Stimulated activated CD4-positive, alpha-beta T cell treated with anti-CD3 and anti-CD28 coated beads, Interleukin-15, amount 100 ng/mL, for 24 hours (primary cell): ENCODE results near the gene CD300LF.
A peak's percentile ranks its signal among the peaks of the same experiment; 100 is the strongest.

Experiments
- DNase-seq: peaks from one replicate; pipeline ENCODE4 v3.0.0-alpha.2; 2020

Gene CD300LF

DNA sequence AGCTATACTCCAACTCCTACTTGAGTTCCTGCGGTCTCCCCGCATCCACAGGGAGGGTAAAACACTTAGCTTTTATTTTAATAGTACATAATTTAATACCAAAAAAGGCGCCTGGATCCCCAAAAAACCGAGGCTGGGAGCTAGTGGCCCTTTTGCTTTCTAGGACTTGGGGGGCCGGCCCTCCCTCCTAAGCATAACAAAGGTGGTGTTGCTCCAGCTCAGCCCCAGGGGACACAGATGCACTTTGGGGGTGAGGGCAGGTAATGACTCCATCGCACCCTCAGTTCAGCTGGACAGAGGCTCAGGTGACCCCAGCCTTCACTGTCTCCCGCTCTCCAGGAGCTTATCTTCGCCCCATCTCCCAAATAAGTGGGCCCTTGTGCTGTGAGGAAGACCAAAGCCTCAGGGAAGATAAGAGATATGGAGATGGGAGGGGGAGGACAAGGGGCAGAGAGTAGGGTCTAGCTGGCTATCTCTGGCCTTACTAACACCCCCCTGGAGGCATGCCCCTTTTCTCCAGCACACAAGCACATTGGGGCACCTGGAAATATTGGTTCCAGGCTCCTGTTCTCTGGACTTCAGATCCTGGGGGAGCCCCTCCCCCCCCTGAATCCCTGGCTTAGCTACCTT lies 32.9 kb upstream of the CD300LF start:
- no peak for DNase-seq

DNA sequence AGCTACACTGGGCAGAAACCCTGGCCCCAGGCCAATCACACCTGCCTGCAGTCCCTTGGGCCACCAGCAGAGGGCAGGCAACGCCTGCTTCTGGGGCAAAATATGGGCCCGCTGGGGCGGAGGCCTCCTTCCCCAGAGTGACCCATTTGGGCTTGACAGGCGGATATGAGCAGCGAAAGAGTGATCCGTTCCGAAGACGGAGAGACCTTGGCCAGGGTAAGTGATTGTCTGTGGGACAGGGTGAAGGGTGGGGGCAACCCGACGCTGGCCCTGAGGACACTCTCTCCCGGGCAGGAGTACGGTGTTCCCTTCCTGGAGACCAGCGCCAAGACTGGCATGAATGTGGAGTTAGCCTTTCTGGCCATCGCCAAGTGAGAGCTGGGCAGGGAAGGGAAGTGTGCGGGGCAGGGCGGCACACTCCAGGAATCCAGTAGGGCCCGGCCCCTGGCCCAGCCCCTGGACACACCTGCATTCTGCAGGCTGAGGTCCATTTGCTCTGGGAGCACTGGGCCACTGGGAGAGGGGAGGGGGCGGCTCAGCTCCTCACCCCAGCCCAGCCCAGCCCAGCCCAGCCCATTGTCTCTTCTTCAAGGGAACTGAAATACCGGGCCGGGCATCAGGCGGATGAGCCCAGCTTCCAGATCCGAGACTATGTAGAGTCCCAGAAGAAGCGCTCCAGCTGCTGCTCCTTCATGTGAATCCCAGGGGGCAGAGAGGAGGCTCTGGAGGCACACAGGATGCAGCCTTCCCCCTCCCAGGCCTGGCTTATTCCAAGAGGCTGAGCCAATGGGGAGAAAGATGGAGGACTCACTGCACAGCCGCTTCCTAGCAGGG lies 32.2 kb upstream of the CD300LF start:
- DNase-seq = peak; percentile 89

DNA sequence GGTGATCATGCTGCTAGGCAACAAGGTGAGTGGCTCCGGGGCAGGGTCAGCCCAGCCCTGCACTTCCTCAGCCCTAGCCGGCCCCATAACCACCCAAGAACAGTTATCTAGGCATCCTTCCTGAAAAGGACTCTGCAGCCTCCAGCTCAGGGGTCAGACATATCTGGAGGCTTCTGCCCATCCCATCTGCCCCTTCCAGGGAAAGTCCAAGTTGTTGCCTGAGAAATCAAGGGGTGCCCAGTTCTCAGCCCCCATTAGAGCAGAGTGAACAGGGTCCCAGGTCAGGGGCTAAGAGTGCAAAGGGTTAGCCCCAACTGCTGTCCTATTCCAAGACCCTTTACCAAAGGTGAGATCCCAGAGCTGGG lies 31.6 kb upstream of the CD300LF start:
- no peak for DNase-seq

DNA sequence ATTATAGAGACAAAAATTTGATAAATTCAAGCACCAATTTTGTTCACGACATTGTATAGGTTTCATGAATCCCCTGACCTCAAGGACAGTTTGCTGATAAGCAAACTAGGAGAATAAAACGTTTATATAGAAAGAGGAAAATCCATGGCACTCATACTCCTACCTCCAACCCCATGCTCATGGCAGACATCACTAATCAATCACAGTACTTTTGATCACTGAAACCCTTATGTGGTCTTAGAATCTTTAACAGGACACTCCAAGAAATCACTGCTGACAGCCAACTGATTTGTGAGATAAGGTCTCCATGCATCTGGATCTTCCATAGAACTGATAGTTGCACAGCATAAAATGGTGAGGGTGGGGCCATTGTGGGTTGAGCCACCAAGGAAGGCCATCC lies 31.0 kb upstream of the CD300LF start:
- DNase-seq = no peak

DNA sequence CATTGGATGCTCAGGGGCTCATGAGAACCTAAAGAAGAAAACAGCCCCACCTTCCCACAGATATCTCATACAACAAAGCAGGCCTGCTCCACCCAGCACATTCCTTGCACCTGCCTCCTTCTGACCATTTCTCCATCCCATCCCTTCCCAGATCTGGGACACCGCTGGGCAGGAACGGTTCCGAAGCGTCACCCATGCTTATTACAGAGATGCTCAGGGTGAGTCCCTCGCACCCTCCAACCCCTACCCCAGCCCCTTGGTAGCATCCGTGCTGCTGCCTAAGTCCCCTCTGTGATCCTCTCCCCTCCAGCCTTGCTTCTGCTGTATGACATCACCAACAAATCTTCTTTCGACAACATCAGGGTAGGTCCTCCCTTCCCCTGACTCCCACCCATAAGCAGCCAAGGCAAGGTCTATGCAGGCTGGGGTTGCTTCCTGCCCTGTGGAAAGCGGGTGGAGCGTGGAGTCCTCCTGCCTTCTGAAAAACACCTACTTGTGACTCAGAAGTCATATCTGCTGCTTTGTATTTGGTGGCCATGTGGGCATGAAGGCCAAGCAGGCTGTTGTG lies 30.3 kb upstream of the CD300LF start:
- no peak for DNase-seq

DNA sequence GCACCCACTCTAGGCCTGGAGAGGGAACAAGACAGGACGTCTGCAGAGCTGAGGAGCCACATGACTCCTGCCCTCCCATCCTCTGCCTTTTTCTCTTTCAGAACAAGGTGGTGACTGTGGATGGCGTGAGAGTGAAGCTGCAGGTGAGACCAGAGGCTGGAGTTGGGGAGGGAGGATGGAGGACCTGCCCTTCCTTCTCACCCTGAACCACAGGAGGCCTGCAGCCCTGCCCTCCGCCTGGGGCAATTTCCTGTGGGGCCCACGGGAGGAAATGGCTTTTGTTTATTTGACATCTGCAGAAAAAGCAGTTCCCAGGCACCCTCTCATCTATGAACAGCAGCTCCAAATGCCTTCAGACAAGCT lies 29.4 kb upstream of the CD300LF start:
- peak; percentile 60 for DNase-seq

DNA sequence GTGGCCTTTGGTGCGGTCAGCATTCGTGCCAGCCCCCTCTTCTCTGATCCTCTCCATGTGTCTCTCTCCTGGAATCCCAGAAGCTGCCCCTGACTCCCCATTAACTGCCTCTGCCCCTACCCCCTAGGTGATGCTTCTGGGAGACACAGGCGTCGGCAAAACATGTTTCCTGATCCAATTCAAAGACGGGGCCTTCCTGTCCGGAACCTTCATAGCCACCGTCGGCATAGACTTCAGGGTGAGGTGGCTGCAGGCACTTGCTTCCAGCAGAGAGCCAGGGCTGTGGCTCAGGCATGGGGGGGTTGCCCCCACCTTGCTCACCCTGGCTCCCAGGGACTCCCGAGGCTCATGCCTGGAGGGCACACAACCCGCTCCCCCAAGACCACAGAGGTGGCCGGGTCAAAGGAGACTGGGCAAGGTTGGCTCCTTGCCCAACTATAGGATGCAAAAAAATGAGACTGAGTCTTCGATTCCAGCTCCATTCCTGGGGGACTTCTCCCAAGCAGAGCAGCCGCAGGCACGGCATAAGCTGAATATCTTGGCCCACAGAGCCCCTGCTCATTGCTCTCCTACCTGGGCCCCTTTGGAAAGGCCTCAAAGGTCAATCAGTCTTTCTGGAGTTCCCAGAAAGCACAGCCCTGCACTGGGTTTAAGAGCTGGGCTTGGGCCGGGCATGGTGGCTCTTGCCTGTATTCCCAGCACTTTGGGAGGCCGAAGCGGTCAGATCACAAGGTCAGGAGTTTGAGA lies 28.1 kb upstream of the CD300LF start:
- DNase-seq = no peak

DNA sequence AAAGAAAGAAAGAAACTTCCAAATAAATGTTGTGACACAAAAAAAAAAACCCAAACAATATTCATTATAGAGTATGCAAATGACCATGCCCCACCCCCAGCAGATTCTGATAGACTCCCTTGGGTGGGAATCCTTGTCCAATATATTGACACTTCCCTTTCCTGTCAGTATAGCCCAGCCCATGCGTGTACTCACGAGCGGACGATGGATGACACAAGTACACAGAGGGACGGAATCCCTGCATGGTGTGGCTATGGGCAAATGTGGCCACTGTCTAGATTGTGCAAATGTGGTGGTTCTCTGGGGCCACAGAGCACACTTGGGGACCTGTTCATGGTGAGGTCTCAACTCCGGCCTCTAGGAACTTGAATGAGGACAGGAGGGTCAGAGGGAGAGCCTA lies 27.4 kb upstream of the CD300LF start:
- no peak for DNase-seq

DNA sequence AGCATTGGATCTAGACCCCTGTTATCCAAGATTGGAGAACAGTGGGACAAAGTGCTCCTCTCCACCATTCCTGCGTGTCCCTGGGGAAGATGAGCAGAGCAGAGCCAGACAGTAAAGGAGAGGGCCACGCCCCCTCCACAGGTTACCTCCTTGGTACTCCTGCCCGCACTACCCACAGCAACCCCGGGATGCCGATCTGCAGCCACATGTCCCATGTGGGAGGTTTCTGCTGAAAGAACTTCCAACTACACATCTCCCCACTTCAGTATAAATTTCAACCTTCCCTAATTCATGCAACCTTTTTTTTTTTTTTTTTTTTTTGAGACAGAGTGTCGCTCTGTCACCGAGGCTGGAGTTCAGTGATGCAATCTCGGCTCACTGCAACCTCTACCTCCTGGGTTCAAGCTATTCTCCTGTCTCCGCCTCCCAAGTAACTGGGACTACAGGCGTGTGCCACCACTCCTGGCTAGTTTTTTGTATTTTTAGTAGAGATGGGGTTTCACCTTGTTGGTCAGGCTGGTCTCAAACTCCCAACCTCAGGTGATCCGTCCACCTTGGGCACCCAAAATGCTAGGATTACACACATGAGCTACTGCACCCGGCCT lies 26.6 kb upstream of the CD300LF start:
- peak; percentile 51 for DNase-seq

DNA sequence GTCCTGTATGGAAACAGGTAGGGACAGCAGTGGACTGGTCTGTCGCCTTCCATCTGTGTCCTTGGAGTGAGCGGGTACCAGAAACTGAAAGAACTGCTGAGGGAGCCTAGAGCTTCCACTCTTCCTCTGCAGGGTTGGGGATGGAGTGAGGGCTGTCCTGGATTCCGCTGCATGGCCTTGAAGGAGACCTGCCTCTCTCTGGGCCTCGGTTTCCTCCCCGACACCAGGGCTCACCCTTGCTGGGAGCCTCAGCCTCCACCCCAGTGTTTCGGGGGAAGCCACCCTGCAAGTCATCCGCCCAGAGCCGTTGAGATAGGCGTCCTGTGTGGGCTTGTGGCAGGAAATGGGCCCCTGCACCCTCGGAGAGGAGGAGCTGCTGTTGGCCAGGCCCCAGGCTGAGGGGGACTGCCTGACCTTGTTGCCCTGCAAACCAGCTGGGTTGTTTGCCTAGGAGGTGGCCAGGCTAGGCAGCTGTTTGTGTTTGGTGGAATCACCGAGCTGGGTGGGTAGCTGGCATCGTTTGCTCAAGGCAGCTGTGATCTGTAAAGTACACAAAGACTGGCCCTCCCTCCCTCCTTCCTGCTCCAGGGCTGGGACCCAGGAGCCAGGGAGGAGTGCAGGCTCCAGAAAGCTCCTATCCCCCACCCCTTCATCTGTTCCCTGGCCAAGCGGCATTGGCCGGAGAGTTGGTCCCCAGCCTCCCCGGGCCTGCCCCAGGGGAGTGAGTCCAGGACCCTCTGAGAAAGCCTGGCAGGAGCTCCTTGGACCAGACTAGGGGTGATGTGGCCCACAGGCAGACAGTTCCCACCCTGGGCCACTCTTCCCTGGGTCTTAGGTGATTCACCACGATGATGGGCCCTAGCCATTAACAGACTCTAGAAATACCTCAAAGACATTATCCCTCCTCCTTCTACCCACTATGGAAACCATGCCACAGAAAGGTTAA lies 25.6 kb upstream of the CD300LF start:
- peak; percentile 82 for DNase-seq

DNA sequence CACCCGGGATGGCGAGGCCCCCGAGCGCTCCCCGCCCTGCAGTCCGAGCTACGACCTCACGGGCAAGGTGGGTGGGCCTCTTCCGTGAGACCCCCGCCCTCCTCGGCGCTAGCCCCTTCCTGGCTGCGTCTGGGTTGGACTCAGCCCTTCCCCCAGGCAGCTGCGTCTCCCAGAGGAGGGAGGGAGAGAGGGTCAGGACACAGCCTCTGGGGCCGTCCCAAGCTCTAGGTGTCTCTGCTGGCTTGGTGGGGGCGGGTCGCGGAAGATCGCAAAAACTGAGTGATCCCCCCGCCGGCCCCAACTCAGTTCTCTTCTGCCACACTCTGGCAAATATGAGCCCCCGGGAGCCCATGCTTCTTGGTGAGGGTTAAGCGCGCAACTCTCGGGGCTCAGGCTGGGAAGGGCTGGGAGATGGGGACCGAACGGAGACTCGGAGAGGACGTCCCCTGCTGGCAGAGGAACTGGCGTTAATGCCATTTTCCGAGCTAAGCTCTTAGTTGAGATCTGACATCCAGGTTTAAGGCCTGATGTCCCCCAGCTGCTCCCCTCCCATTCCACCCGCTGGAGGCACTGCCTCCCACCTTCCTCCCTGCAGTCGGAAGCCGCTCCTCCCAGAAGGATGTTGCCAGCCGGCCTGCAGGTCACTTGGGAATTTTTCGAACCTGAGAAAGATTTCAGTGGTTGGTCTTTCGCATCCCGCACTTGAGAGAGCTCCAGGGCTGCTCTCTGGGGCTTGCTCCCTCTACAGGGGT lies 24.8 kb upstream of the CD300LF start:
- DNase-seq = peak; percentile 60

DNA sequence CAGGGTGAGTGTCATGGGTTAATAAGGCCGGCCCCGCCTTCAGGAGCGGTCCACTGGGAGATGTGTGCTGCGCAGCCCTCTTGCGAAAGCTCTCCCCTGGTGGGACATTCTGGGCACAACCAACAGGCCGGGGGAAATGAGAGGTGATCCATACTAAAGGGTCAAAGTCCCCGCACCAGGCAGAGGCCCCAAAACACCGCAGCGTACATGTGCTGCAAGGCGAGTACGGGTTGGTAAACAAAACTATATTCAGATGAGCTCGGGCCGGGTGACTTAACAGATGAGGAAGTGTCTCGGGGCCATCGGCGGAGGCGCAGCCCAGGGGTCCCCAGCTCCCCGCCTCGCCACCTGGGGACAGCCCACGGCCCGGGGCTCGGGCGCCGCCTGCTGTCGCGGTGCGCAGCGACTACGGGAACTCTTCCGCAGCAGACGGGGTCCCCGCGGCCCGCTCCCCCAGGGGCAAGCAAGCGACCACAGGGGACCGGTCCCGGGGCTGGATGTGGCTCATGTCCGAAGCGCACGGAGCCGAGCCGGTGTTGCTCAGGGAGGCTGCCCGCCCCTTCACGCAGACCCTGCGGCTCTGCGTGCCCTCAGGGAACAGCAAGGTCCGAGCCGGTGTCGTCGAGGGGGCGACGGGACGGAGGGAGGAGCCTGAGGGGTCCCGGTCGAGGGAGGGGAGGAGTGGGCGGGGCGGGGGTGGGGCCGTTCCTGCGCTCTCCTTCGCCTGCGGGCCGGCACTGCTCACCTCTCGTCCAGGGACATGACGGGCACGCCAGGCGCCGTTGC lies 24.0 kb upstream of the CD300LF start, which contains the start of gene RAB37:
TSS of gene RAB37 (plus strand) at position 744 of the 786 bp plus-strand sequence. CDS start at position 761, 17 bp downstream.
- peak; percentile 47 for DNase-seq

DNA sequence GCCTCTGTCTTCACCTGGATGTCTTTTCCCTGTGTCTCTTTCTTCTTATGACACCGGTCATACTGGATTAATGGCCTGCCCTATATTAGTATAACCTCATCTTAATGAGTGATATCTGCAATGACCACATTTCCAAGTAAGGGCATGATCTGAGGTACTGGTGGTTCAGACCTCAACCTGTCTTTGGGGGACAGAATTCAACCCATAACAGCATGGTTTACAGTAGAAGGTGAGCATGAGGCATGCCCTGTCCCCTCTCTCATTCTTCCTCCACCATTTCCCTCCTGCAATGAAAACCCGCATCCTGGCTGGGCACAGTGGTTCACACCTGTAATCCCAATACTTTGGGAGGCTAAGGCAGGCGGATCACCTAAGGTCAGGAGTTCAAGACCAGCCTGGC lies 21.5 kb upstream of the CD300LF start:
- no peak for DNase-seq

DNA sequence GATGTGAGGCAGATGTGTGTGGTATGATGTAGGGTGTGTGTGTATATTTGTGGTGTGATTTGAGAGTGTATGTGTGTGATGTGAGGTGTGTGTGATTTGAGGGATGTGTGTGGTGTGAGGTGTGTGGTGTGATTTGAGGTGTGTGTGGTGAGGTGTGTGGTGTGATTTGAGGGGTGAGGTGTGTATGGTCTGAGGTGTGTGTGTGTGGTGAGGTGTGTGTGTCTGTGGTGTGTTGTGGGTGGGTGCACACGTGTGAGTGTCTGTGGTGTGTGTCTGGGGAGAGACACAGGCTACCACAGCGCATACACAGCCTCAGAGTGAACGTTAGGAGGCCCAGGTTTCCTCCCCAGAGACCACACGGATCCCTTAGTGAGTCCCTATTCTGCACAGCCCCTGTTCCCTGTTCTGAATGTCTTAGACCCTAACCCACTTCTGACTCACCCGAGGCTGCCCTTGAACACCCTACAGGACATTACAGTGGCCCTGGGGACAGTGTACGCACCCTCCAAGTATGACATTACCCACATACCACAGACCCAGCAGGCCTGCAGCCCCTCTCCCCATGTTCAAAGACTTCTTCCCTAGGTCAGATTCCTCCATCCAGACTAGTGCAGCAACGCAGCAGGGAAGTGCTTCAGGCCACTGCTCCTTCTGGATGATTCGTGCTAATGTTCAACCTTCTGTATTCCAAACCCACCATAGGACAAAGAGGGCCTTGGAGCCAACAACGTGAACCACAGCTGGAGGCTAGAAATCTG lies 20.8 kb upstream of the CD300LF start:
- no peak for DNase-seq

DNA sequence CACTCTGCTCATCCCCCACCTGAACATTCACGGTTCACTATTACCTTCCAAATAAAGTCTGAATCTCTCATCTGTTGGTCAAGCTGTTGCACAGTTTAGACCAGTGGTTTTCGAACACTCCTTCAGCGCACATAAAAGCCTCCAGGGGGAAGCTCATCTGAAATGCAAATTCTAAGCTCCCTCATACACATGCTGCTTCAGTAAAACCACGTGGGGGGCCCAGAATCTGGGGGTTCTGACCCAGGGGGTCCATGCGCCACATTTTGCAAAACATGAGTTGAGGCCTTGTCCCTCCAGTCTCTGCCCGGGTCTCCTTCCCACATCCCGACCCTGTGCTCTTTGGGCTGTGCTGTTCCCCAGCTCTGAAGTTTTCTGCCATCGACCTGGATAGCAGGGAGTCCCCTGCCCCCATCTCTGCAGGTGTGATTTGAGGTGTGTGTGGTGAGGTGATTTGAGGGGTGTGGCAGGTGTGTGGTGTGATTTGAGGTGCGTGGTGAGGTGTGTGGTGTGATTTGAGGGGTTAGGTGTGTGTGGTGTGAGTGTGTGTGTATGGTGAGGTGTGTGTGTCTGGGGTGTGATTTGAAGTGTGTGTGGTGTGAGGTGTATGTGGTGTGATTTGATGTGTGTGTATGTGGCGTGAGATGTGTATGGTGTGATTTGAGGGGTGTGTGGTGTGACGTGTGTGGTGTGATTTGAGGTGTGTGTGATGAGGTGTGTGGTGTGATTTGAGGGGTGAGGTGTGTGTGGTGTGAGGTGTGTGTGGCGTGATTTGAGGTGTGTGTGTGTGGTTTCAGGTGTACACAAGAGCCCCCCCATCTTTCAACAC lies 19.5 kb upstream of the CD300LF start:
- no peak for DNase-seq

DNA sequence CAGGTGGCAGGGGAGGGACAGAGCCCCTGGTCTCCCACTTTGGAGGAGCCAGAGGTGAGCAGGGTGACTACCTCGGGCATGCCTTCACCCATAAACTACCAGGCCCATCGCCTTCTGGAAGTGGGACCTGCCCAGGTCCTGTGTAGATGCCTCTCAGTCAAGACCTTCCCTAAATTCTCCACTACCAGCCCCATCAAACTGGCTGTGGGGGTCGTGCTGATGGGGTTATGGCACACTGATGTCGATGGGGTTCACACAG lies 18.6 kb upstream of the CD300LF start:
- no peak for DNase-seq

DNA sequence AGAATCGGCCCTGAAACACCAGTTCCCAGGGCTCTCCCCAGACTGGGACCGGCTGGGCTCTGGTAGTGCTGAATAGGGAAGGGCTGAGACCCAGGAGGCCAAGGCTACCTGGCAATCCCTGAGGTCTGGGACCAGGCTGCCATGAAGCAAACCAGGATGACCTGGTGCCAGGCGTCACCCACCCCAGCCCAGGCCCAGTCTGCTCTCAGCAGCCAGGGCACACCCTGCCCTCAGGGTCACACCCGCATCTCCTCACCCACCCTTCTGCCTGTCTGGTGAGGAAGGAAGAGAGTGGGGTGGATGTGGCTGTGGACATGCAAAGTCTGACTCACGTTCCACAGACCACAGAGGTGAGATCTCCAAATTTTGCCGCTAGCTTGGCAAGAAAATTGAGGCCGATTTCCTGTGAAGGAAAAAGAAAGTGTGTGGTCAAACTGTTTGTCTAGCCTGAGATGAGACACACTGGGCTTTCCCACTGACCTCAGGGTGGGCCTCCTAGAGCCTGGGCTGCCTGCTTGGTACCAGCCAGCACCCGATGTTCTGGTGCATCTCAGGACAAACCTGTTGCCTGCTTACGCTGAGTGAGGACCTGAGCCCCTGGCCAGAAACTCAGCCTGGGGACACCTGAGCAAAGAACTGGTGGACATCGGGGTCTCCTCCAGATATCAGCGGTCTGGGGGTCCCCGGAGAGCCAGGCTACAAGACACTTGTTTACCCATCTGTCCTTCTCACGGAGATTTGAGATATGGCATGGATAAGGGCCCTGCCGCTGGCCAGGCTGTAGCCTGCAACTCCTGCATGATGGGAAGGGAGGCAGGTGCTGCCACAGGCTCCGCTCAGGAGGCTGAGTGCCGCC lies 18.0 kb upstream of the CD300LF start:
- peak; percentile 54 for DNase-seq

DNA sequence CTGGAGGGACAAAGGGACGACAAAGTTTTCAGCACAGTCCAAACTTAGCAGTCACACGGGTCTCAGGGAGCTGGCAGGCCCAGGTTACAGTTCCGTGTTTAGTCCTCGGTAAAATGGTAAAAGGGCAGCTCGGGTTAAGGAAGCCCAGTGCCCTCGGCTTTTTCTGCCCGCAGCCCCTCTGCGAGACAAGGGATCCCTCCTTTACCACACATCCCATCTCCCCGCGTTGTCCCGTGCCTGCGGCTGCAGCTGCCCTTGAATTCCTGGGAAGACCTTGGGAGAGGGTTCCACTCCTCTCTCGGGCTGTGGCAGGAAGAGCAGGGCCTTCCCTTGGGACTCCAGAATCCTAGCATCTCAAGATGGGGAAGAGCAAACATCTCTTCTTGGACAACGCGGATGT lies 17.1 kb upstream of the CD300LF start:
- DNase-seq = no peak
